ENCODE results near the gene PUDP. TPM values are rescaled to one million over a fixed set of nuclear protein-coding genes. Genes with fewer than 3 reads are reported as not detected.
"Not testable (repeated sequence)": the region's sequence is repeated elsewhere in the genome, so short reads cannot be mapped to it uniquely, and the experiment has no call there.

PUDP gene
- polyA plus RNA-seq (2013, experiment 1 of 2; ENCODE audit: insufficient read length), result 14.3 TPM
- polyA plus RNA-seq (2013, experiment 2 of 2; ENCODE audit: insufficient read length), result 14.3 TPM

GRCh38 chrX:7147978-7148854, at the start of gene PUDP:
Gene PUDP, minus strand, starts transcription at chrX:7148153. Its CDS starts 40 bp downstream, at chrX:7148113.
- DNase-seq, result peak; percentile 79

- no peak for DNase-seq
Measured at GRCh38 chrX:7194606-7195005, 46.7 kb upstream of the PUDP start.

DNA sequence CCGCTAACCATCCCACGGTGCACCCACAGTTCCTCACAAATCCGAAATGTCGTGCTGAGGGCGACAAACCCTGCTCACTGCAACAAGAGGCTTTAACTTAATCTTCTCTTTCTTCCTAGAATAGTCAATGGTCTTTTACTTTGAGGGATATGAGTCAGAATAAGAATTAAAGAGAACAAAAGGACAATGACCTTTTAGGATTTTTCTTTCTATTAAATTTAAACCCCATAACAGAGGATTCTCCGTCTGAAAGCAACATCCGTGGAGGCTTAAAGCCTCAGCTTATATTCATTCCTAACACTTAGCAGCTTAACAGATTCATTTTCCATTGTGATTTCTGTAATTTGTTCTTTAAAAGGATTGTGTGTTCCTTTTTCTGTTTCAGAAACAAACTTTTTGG, 44.9 kb upstream of the PUDP start:
- DNase-seq, result no peak

DNA sequence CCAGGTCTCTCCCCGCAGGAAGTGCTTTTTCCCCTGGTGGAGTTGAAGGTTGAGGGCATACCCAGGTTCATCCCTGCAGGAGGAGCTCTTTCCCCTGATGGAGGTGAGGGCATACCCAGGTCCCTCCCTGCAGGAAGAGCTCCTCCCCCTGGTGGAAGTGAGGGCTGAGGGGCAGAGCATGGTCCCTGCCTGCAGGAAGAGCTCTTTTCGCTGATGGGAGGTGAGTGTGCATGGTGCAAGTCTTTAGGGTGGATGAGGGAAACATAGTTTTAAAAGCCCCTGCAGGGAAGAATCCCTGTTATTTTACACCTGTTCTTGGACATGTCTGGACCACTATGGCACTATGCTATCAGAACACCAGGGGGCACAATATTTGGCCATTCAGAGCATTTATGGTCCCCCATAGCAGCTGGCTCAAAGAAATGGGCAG, 43.7 kb upstream of the PUDP start:
- DNase-seq, result no peak

DNA sequence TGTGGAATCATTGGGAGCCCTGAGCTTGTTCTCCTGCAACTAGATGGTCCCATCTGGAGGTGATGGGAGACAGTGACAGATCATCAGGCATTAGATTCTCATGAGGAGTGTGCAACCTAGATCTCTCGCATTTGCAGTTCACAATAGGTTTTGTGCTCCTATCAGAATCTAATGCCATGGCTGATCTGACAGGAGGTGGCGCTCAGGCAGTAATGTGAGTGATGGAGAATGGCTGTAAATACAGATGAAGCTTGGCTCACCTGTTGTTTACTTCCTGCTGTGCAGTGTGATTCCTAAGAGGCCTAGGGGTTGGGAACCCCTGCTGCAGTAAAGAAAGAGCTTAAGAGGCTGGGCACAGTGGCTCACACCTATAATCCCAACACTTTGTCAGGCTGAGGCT, 42.2 kb upstream of the PUDP start:
- DNase-seq, result no peak

- no peak for DNase-seq
Measured at GRCh38 chrX:7188672-7189071, 40.7 kb upstream of the PUDP start.

DNA sequence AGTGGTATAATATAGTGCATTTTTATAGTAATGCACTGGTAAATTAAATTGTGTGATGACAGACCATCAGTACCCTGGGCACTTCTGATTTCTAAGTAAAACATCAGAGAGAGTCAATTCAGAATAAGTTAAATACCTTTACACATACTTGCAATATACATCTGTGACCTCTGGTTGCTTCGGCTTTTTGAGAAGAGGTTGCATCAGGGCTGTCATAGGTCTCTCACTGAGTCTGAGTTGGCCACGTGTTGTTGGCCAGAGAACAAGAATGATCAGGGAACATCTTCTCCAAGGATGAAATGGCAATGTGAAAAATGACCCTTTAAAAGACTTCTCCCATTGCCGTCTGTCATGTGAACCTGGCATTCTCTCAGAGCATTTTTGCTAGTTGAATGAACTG, 36.9 kb upstream of the PUDP start:
- peak; percentile 33 for DNase-seq

DNA sequence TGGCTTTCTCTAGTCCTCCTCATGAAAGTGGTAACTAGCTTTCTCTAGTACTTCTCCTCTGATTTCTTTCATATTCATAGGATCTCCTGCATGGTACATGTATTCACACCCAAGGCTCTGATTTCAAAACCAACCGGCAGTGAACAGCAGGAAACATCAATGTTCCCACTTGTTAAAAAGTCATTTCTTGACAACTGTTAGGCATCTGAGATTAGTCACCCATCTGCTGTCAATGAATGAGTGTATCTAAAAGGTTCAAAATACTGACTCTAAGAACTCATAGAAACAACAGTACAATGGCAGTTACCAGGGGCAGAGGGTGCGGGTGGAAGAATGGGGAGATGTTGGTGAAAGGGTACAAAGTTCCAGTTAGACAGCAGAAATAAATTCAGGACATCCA, 31.5 kb upstream of the PUDP start:
- no peak for DNase-seq

DNA sequence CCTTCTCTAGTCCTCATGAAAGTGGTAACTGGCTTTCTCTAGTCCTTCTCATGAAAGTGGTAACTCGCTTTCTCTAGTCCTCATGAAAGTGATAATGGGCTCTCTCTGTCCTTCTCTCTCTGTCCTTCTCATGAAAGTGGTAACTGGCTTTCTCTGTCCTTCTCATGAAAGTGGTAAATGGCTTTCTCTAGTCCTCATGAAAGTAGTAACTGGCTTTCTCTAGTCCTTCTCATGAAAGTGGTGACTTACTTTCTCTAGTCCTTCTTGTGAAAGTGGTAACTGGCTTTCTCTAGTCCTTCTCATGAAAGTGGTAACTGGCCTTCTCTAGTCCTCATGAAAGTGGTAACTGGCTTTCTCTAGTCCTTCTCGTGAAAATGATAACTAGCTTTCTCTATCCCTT, 30.9 kb upstream of the PUDP start:
- not testable (repeated sequence) for DNase-seq

- DNase-seq, result no peak
Measured at GRCh38 chrX:7170898-7171297, 22.9 kb upstream of the PUDP start.

DNA sequence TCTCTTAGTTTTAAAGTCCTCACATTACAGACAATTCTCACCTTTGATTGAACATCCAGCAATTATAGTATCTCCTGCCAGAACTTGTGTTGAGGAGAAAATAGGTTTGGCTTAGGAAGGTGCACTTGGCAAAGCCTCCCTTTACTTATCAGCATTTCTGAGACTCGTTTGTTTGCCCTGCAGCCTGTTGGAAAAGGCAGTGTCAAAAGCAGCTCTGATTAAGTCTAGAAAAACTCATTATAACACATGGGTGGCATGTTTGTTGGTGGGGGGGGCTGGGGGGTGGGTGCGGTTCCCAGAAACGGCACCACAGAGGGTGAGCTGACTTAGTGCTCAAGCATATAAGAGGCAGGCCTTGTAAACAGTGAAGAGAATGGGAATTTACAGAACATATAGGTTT, 21.7 kb upstream of the PUDP start:
- DNase-seq, result no peak

- DNase-seq, result no peak
Measured at GRCh38 chrX:7168371-7168770, 20.4 kb upstream of the PUDP start.

DNA sequence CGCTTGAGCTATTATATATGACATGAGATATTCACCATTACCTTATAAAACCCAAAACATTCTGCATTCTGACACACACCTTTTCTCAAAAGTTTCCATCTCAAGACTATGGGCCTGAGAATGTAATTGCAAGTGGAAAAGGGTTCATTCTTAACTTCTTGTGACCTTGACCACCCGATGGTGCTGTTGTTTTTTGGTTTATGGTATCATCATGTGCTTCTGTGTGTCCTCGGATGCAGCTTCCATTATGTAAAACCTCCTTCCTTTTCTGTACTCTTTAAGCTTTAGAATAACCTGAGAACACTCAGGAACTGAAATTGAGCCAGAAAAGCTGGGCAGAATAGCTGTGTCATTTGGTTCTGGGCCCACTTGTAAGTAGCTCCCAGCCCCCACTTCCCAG, 16.2 kb upstream of the PUDP start:
- no peak for DNase-seq

- DNase-seq, result no peak
Measured at GRCh38 chrX:7163146-7163677, 15.3 kb upstream of the PUDP start.

DNA sequence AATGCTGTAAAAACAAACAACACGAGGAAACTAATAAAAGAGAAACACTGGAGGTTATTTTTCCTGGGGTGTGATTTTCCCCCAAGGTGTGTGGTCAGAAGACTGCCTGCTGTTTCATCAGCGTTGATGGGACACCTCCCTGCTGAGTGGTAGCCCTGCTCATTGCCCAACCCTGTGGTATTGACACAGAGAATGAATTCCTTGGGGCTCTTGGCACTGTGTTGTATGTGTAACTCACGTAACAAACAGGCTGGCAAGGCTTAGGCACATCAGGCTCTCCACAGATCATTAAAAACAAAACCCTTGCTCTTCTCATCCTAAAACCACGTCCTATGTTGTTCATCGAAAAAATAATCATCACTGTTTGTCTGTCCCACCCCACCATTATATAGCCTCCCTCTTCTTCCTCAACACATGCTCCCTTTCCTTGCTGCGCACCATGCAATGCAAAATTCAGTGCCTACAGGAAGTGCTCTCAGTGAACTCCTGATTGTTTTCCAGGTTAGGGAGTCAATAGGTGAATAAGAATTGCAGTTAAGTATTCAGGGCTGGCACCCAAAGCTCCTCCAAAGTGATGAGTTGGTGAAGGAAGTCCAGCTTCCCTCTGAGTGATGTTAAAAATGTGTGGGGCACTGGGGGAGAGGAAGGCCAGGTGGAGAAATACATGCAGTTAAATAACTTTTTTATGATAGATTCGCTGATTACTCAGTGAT, 11.4 kb upstream of the PUDP start:
- DNase-seq, result no peak

DNA sequence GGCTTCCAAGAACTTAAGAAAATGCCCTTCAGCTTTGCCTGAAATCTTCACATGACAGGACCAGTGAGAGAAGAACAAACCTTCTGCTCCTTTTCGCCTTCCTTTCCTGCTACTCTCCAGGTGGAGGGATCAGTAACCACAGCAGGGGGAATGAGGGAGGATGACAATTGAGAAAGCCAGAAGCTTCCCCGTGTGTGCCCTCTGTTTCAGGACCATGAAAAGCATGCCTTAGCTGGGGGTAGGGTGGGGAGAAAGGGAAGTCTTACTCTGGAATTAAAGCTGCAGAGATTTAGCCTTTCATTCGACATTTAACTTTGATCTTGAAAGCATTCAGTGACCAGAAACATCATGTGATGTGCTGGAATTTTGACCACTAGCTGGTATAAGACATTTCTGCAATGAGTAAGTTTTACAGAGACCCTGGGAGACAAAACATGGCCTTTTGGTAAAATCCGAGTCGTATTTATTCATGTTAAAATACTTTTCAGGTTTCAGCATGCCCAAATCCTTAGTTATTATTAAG, 10.6 kb upstream of the PUDP start:
- no peak for DNase-seq

- no peak for DNase-seq
Measured at GRCh38 chrX:7156879-7157278, 8.9 kb upstream of the PUDP start.

GRCh38 chrX:7155163-7155562, 7.2 kb upstream of the PUDP start:
- no peak for DNase-seq

DNA sequence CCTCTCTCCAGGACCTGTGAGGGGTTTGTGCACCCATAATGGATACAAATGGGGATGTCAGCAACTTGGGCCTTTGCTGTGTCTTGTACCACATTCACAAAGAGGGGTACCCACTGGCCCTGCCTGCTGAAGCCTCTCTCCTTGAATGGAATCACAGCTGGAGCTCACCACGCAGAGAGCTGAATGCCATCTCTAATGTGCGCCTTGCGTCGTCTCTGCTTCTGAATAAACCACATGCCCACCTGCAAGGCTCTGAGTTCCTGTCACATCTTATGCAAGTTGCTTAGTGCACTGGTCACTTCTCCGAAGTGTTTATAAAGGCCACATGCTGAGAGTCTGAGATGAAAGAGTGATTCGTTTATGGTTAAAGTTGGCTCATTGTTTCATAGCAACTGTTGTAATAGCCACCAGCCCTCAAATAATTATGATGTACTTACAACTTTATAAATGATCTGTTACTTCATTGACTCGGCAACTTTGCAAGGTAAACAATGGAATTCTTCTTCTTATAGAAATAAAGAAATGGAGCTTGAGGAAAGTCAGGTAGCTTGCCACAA, 6.2 kb upstream of the PUDP start:
- no peak for DNase-seq

- no peak for DNase-seq
Measured at GRCh38 chrX:7153231-7153630, 5.3 kb upstream of the PUDP start.

DNA sequence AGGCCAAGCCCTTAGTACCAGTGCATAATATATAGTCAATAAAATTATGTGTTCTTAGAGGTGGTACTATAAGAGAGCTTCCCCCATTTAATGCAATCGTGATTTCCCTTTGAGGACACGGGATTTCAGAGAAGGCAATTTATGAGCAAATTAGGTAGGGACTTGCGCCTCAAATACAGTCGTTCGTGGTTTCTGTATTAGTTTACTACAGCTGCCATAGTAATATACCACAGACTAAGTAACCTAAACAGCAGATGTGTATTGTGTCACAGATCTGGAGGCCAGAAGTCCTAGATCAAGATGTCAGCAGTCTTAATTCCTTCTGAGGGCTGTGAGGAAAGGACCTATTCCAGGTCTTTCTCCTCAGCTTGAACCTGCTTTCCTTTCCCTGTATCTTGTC, 1.5 kb upstream of the PUDP start:
- no peak for DNase-seq

- DNase-seq, result no peak
Measured at GRCh38 chrX:7147413-7147977, 458 bp downstream of the PUDP start, which contains the start of gene STS. Gene STS, plus strand, starts transcription at chrX:7147712. Its CDS starts 105,488 bp downstream, at chrX:7253200.
